SK-N-SH (cell line): ENCODE data around the gene SYNE1. TPM values are rescaled to one million over a fixed set of nuclear protein-coding genes. Genes with fewer than 3 reads are reported as not detected.

Experiments used
- CTCF ChIA-PET: fragments of 300-600, 350-600 bp; formaldehyde crosslinking; extraction: SDS; loops from one replicate; lab custom pipeline; 2021; lab: Yijun Ruan, JAX
- POLR2A ChIA-PET: fragments of 350-600 bp; sonication (Branson Sonifier 250); formaldehyde crosslinking; extraction: SDS; loops from one replicate; lab custom pipeline; 2020; ENCODE audit warnings: antibody characterized with exemption, inconsistent platforms; lab: Yijun Ruan, JAX
- DNase-seq: peaks from one replicate; pipeline ENCODE4 v3.0.0; 2012
- H2AFZ ChIP-seq: fragments of 200-600 bp; sonication (generic); 2 replicates; pipeline ENCODE4 v1.8.1; 2016; ENCODE audit warnings: antibody characterized with exemption, mild to moderate bottlenecking, low read depth
- H3F3A ChIP-seq: fragments of 200-600 bp; sonication (generic); replicated peaks from 2 replicates; pipeline ENCODE3; 2016; ENCODE audit warnings: antibody characterized with exemption, mild to moderate bottlenecking; ENCODE audit not compliant: insufficient read depth
- H3K27ac ChIP-seq, 2 experiments: fragments of 200-500 bp in 1 of 2; fragments of 200-600 bp in 1 of 2; sonication (Bioruptor generic) in 1 of 2; sonication (generic), shearing (Covaris generic) in 1 of 2; 2 replicates each; pipeline versions ENCODE4 v1.5.1 to v1.6.1; 2014 to 2016; ENCODE audit warnings: low read depth in 2 of 2, inconsistent platforms in 1 of 2, low read length in 1 of 2, mild to moderate bottlenecking in 1 of 2, mixed read lengths in 1 of 2
- H3K27me3 ChIP-seq: fragments of 200-600 bp; sonication (generic), shearing (Covaris generic); 2 replicates; pipeline ENCODE4 v1.6.1; 2016; ENCODE audit warnings: mixed run types; ENCODE audit not compliant: insufficient read depth
- H3K36me3 ChIP-seq, 2 experiments: fragments of 200-500 bp in 1 of 2; fragments of 200-600 bp in 1 of 2; sonication (Bioruptor generic) in 1 of 2; sonication (generic) in 1 of 2; replicated peaks in 1 of 2; 2 replicates each; pipeline versions ENCODE3 to v1.5.1; 2014 to 2016; ENCODE audit warnings: low read length in 1 of 2, mild to moderate bottlenecking in 1 of 2; ENCODE audit not compliant: insufficient read depth in 2 of 2, control insufficient read depth in 1 of 2
- H3K4me1 ChIP-seq, 2 experiments: fragments of 200-500 bp in 1 of 2; fragments of 200-600 bp in 1 of 2; sonication (Bioruptor generic) in 1 of 2; sonication (generic), shearing (Covaris generic) in 1 of 2; 2 replicates each; pipeline versions ENCODE4 v1.5.1 to v1.6.1; 2014 to 2016; ENCODE audit warnings: low read depth in 1 of 2, low read length in 1 of 2, mixed run types in 1 of 2; ENCODE audit not compliant: insufficient read depth in 2 of 2, control insufficient read depth in 1 of 2
- H3K4me2 ChIP-seq: fragments of 200-600 bp; sonication (generic), shearing (Covaris generic); 2 replicates; pipeline ENCODE4 v1.6.1; 2017; ENCODE audit warnings: mixed run types
- H3K4me3 ChIP-seq, 2 experiments: fragments of 200-500 bp in 1 of 2; fragments of 200-600 bp in 1 of 2; sonication (Bioruptor generic) in 1 of 2; sonication (generic), shearing (Covaris generic) in 1 of 2; 2 replicates each; pipeline versions ENCODE4 v1.5.1 to v1.8.1; 2014 to 2016; ENCODE audit warnings: low read depth in 2 of 2, inconsistent platforms in 1 of 2, low read length in 1 of 2, mild to moderate bottlenecking in 1 of 2, mixed read lengths in 1 of 2, moderate library complexity in 1 of 2
- H3K79me2 ChIP-seq: fragments of 200-600 bp; sonication (generic); 2 replicates; pipeline ENCODE4 v1.8.1; 2017; ENCODE audit warnings: mild to moderate bottlenecking; ENCODE audit not compliant: insufficient read depth
- H3K9ac ChIP-seq: fragments of 200-600 bp; sonication (generic); 2 replicates; pipeline ENCODE4 v1.6.1; 2017; ENCODE audit warnings: mixed run types
- H3K9me2 ChIP-seq: fragments of 200-600 bp; sonication (generic); 2 replicates; pipeline ENCODE4 v1.6.1; 2017; ENCODE audit warnings: mixed run types
- H3K9me3 ChIP-seq: fragments of 200-600 bp; sonication (generic); 2 replicates; pipeline ENCODE4 v1.6.1; 2017; ENCODE audit warnings: mixed run types, mild to moderate bottlenecking, moderate library complexity
- H4K20me1 ChIP-seq: fragments of 200-600 bp; sonication (generic); 2 replicates; pipeline ENCODE4 v1.6.1; 2017; ENCODE audit warnings: mild to moderate bottlenecking, mixed run types; ENCODE audit not compliant: insufficient read depth
- ELF1 ChIP-seq: IDR thresholded peaks from 2 replicates; pipeline ENCODE4 v1.4.0; 2012
- FOSL2 ChIP-seq: IDR thresholded peaks from 2 replicates; pipeline ENCODE4 v1.4.0; 2012; ENCODE audit warnings: low read depth, mild to moderate bottlenecking, moderate library complexity, borderline replicate concordance
- FOXJ3 ChIP-seq: sonication (generic); formaldehyde crosslinking; IDR thresholded peaks from 2 replicates; pipeline ENCODE4 v1.5.1; 2020; ENCODE audit warnings: mild to moderate bottlenecking, missing genetic modification reagents
- POLR2AphosphoS5 ChIP-seq: IDR thresholded peaks from 2 replicates; pipeline ENCODE4 v1.6.1; 2012; ENCODE audit warnings: low read depth, low read length
- RAD21 ChIP-seq: IDR thresholded peaks from 2 replicates; pipeline ENCODE4 v1.6.1; 2012; ENCODE audit warnings: mild to moderate bottlenecking, low read length
- RFX5 ChIP-seq: IDR thresholded peaks from 2 replicates; pipeline ENCODE4 v1.6.1; 2012; ENCODE audit warnings: mild to moderate bottlenecking, improper control_type of control experiment, low read length
- SIN3A ChIP-seq: IDR thresholded peaks from 2 replicates; pipeline ENCODE4 v1.6.1; 2012; ENCODE audit warnings: low read depth, mild to moderate bottlenecking, low read length, moderate library complexity, borderline replicate concordance
- SMC3 ChIP-seq: IDR thresholded peaks from 2 replicates; pipeline ENCODE4 v1.6.1; 2012; ENCODE audit warnings: low read depth, low read length, improper control_type of control experiment
- YY1 ChIP-seq: IDR thresholded peaks from 2 replicates; pipeline ENCODE4 v1.4.0; 2012; ENCODE audit warnings: low read depth, mild to moderate bottlenecking
- WGBS: methylation state at CpG from one replicate; pipeline ENCODE4 v1.1.6; 2017; ENCODE audit warnings: low lambda C conversion rate; 5-methylcytosine and 5-hydroxymethylcytosine counted together
- polyA plus RNA-seq, 3 experiments: library from polyadenylated mRNA; depleted of rRNA; stranded (reverse); fragments of >200 nt; gene quantifications; 2 replicates each; pipeline ENCODE4 v1.2.3, GENCODE V29; 2012
- TF ChIP-seq, protein P1 (sequence below): IDR thresholded peaks from 2 replicates; pipeline ENCODE4 v1.4.0; 2012; ENCODE audit warnings: low read depth, borderline replicate concordance
- TF ChIP-seq, protein P2 (sequence below): IDR thresholded peaks from 2 replicates; pipeline ENCODE4 v1.6.1; 2012; ENCODE audit warnings: mild to moderate bottlenecking, low read depth, low read length, moderate library complexity
- TF ChIP-seq, protein P3 (sequence below): fragments of 200-600 bp; sonication (generic); IDR thresholded peaks from 2 replicates; pipeline ENCODE4 v1.6.1; 2017; ENCODE audit warnings: antibody characterized with exemption, mild to moderate bottlenecking, moderate library complexity

SYNE1 gene
- polyA plus RNA-seq, 1 of the 3 experiments (the other 2 are of a cell fraction), result 31.1 TPM

DNA sequence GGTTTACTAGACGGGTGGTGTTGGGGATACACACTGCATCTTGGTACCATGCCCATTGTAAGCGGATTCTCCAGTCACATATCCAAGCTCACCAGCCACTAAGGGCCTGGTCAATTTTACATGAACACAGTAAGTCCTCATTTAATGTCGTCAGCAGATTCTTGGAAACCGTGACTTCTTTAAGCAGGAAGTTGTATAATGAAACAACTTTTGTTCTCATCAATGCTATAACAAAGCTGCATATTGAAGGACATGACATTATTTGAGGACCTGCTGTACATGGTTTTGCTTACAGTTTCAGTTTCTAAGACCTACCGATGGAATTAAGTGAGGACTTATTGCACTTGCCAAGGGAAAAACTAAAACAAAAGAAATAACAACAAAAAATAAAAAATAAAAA lies 295.6 kb downstream of the SYNE1 start:
- Histone ChIP-seq H3K9ac (no peak overlapping the region), H3K9me2 (no peaks in the 10 kb centered on the region), H4K20me1 (no peaks in the 10 kb centered on the region), H3K9me3 (no peaks in the 10 kb centered on the region), H3F3A (peaks cover 27% of the 10 kb centered on the region), H3K4me1 (no peaks in the 10 kb centered on the region), H3K4me3 (no peak overlapping the region), H3K27ac (no peak overlapping the region), H2AFZ (no peak overlapping the region), H3K4me2 (no peak overlapping the region), H3K27me3 (no peaks in the 10 kb centered on the region), H3K36me3 (peaks cover 54 to 71% of the 10 kb centered on the region in 2 experiments), H3K79me2 (no peaks in the 10 kb centered on the region)
- ChIA-PET CTCF (no interaction called here), POLR2A (no interaction called here)
- DNase-seq, result no peak
- WGBS, result 93% methylated on average over 5 of the region's 5 CpGs
- TF ChIP-seq POLR2AphosphoS5 (no peak), FOSL2 (no peak), YY1 (no peak), RFX5 (no peak), ELF1 (no peak)
- TF ChIP-seq, protein P1, sequence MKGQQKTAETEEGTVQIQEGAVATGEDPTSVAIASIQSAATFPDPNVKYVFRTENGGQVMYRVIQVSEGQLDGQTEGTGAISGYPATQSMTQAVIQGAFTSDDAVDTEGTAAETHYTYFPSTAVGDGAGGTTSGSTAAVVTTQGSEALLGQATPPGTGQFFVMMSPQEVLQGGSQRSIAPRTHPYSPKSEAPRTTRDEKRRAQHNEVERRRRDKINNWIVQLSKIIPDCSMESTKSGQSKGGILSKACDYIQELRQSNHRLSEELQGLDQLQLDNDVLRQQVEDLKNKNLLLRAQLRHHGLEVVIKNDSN, result no peak
- TF ChIP-seq, protein P2, sequence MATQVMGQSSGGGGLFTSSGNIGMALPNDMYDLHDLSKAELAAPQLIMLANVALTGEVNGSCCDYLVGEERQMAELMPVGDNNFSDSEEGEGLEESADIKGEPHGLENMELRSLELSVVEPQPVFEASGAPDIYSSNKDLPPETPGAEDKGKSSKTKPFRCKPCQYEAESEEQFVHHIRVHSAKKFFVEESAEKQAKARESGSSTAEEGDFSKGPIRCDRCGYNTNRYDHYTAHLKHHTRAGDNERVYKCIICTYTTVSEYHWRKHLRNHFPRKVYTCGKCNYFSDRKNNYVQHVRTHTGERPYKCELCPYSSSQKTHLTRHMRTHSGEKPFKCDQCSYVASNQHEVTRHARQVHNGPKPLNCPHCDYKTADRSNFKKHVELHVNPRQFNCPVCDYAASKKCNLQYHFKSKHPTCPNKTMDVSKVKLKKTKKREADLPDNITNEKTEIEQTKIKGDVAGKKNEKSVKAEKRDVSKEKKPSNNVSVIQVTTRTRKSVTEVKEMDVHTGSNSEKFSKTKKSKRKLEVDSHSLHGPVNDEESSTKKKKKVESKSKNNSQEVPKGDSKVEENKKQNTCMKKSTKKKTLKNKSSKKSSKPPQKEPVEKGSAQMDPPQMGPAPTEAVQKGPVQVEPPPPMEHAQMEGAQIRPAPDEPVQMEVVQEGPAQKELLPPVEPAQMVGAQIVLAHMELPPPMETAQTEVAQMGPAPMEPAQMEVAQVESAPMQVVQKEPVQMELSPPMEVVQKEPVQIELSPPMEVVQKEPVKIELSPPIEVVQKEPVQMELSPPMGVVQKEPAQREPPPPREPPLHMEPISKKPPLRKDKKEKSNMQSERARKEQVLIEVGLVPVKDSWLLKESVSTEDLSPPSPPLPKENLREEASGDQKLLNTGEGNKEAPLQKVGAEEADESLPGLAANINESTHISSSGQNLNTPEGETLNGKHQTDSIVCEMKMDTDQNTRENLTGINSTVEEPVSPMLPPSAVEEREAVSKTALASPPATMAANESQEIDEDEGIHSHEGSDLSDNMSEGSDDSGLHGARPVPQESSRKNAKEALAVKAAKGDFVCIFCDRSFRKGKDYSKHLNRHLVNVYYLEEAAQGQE, result no peak

DNA sequence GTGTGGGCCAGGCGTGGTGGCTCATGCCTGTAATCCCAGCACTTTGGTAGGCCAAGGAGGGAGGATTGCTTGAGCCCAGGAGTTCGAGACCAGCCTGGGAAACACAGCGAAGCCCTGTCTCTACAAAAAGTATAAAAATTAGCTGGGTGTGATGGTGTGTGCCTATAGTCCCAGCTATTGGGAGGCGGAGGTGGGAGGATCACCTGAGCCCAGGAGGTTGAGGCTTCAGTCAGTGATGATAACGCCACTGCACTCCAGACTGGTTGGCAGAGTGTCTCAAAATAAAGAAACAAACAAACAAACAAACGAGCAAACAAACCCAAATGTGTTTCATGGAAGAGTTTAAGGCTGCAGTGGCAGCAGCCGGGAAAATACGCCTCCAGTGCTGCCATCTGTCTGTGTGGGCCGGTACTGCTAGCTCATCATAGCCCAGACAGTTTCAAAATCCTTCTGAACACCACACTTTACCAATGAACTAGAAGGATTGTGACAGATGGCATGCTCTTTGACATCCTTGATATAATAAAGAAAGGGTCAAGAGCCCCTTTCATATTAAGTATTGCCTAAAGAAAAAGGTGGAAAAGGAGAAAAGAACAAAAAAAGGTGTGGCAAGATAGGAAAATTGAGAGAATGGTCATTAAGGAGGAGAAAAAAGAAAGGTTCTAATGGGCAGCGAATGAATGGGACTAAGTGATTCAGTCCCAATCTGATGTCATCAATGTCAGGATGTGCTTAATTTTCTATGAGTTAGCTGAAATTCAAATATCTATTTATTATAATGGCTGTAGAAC lies 298.6 kb downstream of the SYNE1 start:
- ChIA-PET CTCF (interaction anchor here (0.6 to 4.2 kb wide), 31 partner anchors 10 to 747 kb away, joined by 3 to 24 read pairs (median 4); no protein-coding TSS in a partner anchor), POLR2A (interaction anchor here (0.6 to 1.2 kb wide), 2 partner anchors 37 to 663 kb away, joined by 3 read pairs; no protein-coding TSS in a partner anchor)
- H4K20me1 ChIP-seq, result no peaks in the 10 kb centered on the region
- H3K79me2 ChIP-seq, result no peaks in the 10 kb centered on the region
- no peaks in the 10 kb centered on the region for H3K9me3 ChIP-seq
- H3K9ac ChIP-seq, result no peak overlapping the region
- H3F3A ChIP-seq, result peaks cover 18% of the 10 kb centered on the region
- 53% methylated on average over 10 of the region's 10 CpGs for WGBS
- H3K4me3 ChIP-seq, result no peak overlapping the region; a peak in 1 of 4 replicates
- no peaks in the 10 kb centered on the region for H3K27me3 ChIP-seq
- H3K36me3 ChIP-seq, result peaks cover 56 to 73% of the 10 kb centered on the region in 2 experiments
- TF ChIP-seq FOXJ3 (CRISPR knock-in tag), result no peak
- peak; percentile 65 for TF ChIP-seq RAD21
- TF ChIP-seq SIN3A, result no peak
- peak; percentile 53 for TF ChIP-seq SMC3
- TF ChIP-seq, protein P3, sequence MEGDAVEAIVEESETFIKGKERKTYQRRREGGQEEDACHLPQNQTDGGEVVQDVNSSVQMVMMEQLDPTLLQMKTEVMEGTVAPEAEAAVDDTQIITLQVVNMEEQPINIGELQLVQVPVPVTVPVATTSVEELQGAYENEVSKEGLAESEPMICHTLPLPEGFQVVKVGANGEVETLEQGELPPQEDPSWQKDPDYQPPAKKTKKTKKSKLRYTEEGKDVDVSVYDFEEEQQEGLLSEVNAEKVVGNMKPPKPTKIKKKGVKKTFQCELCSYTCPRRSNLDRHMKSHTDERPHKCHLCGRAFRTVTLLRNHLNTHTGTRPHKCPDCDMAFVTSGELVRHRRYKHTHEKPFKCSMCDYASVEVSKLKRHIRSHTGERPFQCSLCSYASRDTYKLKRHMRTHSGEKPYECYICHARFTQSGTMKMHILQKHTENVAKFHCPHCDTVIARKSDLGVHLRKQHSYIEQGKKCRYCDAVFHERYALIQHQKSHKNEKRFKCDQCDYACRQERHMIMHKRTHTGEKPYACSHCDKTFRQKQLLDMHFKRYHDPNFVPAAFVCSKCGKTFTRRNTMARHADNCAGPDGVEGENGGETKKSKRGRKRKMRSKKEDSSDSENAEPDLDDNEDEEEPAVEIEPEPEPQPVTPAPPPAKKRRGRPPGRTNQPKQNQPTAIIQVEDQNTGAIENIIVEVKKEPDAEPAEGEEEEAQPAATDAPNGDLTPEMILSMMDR, result peak; percentile 76
- H3K27ac ChIP-seq, result no peak overlapping the region
- H3K4me2 ChIP-seq, result no peak overlapping the region
- peak; percentile 59 for DNase-seq
- no peaks in the 10 kb centered on the region for H3K4me1 ChIP-seq
- H3K9me2 ChIP-seq, result no peaks in the 10 kb centered on the region
- peak overlapping the region; percentile 35; the same call in 1 of the 2 replicates for H2AFZ ChIP-seq
